ENCODE results near the gene GABRB1. TPM values are rescaled to one million over a fixed set of nuclear protein-coding genes. Genes with fewer than 3 reads are reported as not detected.

Gene GABRB1
- total RNA-seq, 2 experiments from 2014 or later: not detected

GRCh38 chr4:47383829-47384427 lies 352.6 kb downstream of the GABRB1 start:
- no peak for DNase-seq
- Mint-ChIP-seq H3K9me3 (ENCODE audit: low read depth) (no peaks in the 10 kb centered on the region), H3K4me1 (no peaks in the 10 kb centered on the region), H3K27me3 (peaks cover 19% of the 10 kb centered on the region), H3K36me3 (no peaks in the 10 kb centered on the region), H3K4me3 (no peak overlapping the region), H3K27ac (no peak overlapping the region)
- CTCF ChIA-PET: interaction anchor here (0.9 to 1.7 kb wide), 4 partner anchors 8 to 540 kb away, joined by 3 to 5 read pairs (median 4); no protein-coding TSS in a partner anchor
- no peak for ATAC-seq

DNA sequence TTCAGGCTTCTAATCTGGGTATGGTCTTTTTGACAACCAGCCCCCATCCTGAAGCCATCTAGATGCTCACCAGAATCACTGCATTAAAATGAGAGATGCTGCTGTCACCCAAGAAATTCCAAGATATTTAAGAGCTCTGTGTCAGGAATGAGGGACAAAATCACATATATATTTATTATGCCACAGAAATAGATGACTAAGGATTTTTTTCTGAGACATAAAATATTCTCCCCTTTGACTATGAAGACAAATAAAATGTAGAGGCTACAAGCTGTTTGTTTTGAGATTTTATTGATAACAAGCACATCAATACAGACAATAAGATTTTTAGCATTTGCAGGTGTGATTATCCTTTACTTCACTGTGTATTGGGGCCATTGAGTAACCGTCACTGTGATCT lies 354.8 kb downstream of the GABRB1 start:
- H3K9me3 Mint-ChIP-seq (ENCODE audit: low read depth): no peaks in the 10 kb centered on the region
- H3K4me1 Mint-ChIP-seq: no peaks in the 10 kb centered on the region
- CTCF ChIA-PET: no interaction called here
- ATAC-seq (no peak), DNase-seq (no peak)
- H3K27ac Mint-ChIP-seq: no peak overlapping the region
- no peaks in the 10 kb centered on the region for H3K36me3 Mint-ChIP-seq
- no peak overlapping the region for H3K4me3 Mint-ChIP-seq
- H3K27me3 Mint-ChIP-seq: peaks cover 22% of the 10 kb centered on the region

GRCh38 chr4:47386561-47387235 lies 355.3 kb downstream of the GABRB1 start:
- no peak for ATAC-seq
- Mint-ChIP-seq H3K4me3 (no peak overlapping the region), H3K36me3 (no peaks in the 10 kb centered on the region), H3K27me3 (peaks cover 17% of the 10 kb centered on the region), H3K9me3 (ENCODE audit: low read depth) (no peaks in the 10 kb centered on the region), H3K27ac (no peak overlapping the region), H3K4me1 (no peaks in the 10 kb centered on the region)
- CTCF ChIA-PET: no interaction called here
- DNase-seq: no peak

GRCh38 chr4:47390428-47391125 lies 359.2 kb downstream of the GABRB1 start:
- Mint-ChIP-seq H3K4me3 (no peak overlapping the region), H3K9me3 (ENCODE audit: low read depth) (no peaks in the 10 kb centered on the region), H3K4me1 (no peaks in the 10 kb centered on the region), H3K27me3 (peaks cover 15% of the 10 kb centered on the region), H3K27ac (no peak overlapping the region), H3K36me3 (no peaks in the 10 kb centered on the region)
- DNase-seq (no peak), ATAC-seq (no peak)
- CTCF ChIA-PET: no interaction called here

DNA sequence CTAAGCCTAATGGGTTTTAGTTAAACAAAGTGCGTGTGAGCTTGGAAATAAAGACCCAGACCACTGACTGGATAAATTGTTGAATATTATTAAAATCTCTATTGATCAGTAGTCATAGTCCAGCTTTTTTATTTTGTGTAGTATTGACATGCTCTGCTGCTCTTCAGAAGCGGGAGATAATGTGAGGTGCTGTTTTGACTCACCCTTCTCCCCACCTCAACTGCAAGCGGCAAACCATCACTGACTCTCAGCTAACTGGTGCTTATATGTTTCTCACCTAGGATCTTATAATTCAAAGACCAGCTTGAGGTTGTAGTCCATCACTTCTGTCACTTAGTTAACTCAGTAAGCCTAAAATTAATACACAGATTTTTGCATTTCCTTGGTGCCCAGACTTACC lies 359.9 kb downstream of the GABRB1 start:
- Mint-ChIP-seq H3K9me3 (ENCODE audit: low read depth) (no peaks in the 10 kb centered on the region), H3K27ac (no peak overlapping the region), H3K4me3 (no peak overlapping the region), H3K36me3 (no peaks in the 10 kb centered on the region), H3K4me1 (no peaks in the 10 kb centered on the region), H3K27me3 (peaks cover 16% of the 10 kb centered on the region)
- CTCF ChIA-PET: interaction anchor here (1.4 kb wide), 1 partner anchor 8 kb away, joined by 3 read pairs; no protein-coding TSS in a partner anchor
- no peak for DNase-seq
- ATAC-seq: no peak

GRCh38 chr4:47406408-47406807 lies 375.0 kb downstream of the GABRB1 start:
- Mint-ChIP-seq H3K36me3 (no peaks in the 10 kb centered on the region), H3K9me3 (ENCODE audit: low read depth) (no peaks in the 10 kb centered on the region), H3K27me3 (peaks cover 35% of the 10 kb centered on the region), H3K4me1 (no peaks in the 10 kb centered on the region), H3K4me3 (no peak overlapping the region), H3K27ac (no peak overlapping the region)
- CTCF ChIA-PET: no interaction called here
- no peak for DNase-seq
- ATAC-seq: no peak

- DNase-seq: no peak
- Mint-ChIP-seq H3K4me1 (no peaks in the 10 kb centered on the region), H3K9me3 (ENCODE audit: low read depth) (no peaks in the 10 kb centered on the region), H3K27ac (no peak overlapping the region), H3K27me3 (peaks cover 30% of the 10 kb centered on the region), H3K4me3 (no peak overlapping the region), H3K36me3 (no peaks in the 10 kb centered on the region)
- no peak for ATAC-seq
- CTCF ChIA-PET: no interaction called here
Measured at GRCh38 chr4:47410271-47410670, 378.9 kb downstream of the GABRB1 start.

DNA sequence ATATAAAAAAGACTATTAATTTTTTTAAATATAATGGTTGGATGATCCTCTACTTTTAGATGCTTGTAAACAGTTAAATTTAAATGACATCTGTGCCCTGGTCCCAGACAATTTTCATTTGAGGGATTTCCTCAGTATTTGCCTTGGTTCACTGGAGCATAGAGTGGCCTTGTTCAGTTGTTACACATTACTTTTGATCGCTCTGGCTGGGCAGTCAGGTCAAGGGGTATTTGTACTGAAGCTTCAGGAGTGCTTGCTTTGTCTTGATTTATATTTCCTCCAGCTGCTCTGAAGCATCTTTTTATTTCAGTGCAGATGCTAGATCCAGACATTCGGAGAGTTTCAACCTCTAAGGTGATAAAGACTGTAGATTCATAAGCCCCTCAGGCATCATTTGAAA lies 382.2 kb downstream of the GABRB1 start:
- CTCF ChIA-PET: interaction anchor here (1.5 kb wide), 1 partner anchor 11 kb away, joined by 3 read pairs; no protein-coding TSS in a partner anchor
- DNase-seq (no peak), ATAC-seq (no peak)
- Mint-ChIP-seq H3K36me3 (no peaks in the 10 kb centered on the region), H3K4me3 (no peak overlapping the region), H3K4me1 (no peaks in the 10 kb centered on the region), H3K9me3 (ENCODE audit: low read depth) (no peaks in the 10 kb centered on the region), H3K27me3 (peaks cover 22% of the 10 kb centered on the region), H3K27ac (no peak overlapping the region)

DNA sequence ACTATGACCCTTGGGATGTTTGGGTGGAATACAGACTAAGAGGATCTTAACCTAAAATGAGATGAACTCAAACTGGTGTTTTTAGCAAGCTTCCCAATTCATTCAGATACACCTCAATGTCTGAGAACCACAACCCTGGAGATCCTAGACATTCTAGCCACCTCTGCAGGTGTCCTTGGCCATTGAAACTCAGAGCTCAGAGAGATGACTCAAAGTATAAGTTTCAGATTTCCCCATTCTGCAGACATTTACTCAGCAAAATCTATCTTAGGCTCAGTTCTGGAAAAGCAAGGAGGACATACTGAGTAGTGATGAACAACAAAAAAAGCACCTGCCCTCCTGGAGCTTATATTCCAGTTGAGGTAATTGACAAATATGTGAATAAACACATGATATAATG lies 384.4 kb downstream of the GABRB1 start:
- CTCF ChIA-PET: no interaction called here
- no peaks in the 10 kb centered on the region for H3K9me3 Mint-ChIP-seq (ENCODE audit: low read depth)
- no peak for ATAC-seq

DNA sequence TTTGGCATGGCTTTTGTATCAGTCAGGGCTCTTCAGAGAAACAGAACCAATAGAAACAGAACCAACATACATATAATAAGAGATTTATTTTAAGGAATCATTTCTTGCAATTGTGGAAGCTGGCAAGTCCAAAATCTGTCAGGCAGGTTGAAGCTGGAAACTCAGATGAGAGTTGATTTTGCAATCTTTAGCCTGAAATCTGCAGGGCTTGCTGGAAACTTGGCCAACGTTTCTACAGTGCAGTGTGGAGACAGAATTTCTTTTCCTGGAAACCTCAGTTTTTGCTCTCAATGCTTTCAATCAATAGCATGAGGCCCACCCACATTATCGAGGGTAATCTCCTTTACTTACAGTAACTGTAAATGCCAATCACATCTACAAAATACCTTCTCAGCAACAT lies 386.8 kb downstream of the GABRB1 start:
- DNase-seq (no peak), ATAC-seq (no peak)
- CTCF ChIA-PET: no interaction called here
- H3K36me3 Mint-ChIP-seq: no peaks in the 10 kb centered on the region
- no peaks in the 10 kb centered on the region for H3K9me3 Mint-ChIP-seq (ENCODE audit: low read depth)
- no peaks in the 10 kb centered on the region for H3K4me1 Mint-ChIP-seq
- no peak overlapping the region for H3K4me3 Mint-ChIP-seq
- no peak overlapping the region for H3K27ac Mint-ChIP-seq
- H3K27me3 Mint-ChIP-seq: peaks cover 10% of the 10 kb centered on the region

More for the DNA sequence above, 384.4 kb downstream of the GABRB1 start:
- no peaks in the 10 kb centered on the region for H3K36me3 Mint-ChIP-seq
- DNase-seq: no peak
- no peak overlapping the region for H3K27ac Mint-ChIP-seq
- H3K27me3 Mint-ChIP-seq: peaks cover 11% of the 10 kb centered on the region
- H3K4me3 Mint-ChIP-seq: no peak overlapping the region
- H3K4me1 Mint-ChIP-seq: no peaks in the 10 kb centered on the region

- CTCF ChIA-PET: no interaction called here
- ATAC-seq (no peak), DNase-seq (no peak)
- no peaks in the 10 kb centered on the region for H3K9me3 Mint-ChIP-seq (ENCODE audit: low read depth)
- H3K36me3 Mint-ChIP-seq: no peaks in the 10 kb centered on the region
- no peak overlapping the region for H3K4me3 Mint-ChIP-seq
- H3K4me1 Mint-ChIP-seq: no peaks in the 10 kb centered on the region
- peaks cover 10% of the 10 kb centered on the region for H3K27me3 Mint-ChIP-seq
- H3K27ac Mint-ChIP-seq: no peak overlapping the region
Measured at GRCh38 chr4:47419296-47419695, 387.9 kb downstream of the GABRB1 start.

GRCh38 chr4:47425628-47426027 lies 394.3 kb downstream of the GABRB1 start:
- no peak for DNase-seq
- no peak overlapping the region for H3K27ac Mint-ChIP-seq

DNA sequence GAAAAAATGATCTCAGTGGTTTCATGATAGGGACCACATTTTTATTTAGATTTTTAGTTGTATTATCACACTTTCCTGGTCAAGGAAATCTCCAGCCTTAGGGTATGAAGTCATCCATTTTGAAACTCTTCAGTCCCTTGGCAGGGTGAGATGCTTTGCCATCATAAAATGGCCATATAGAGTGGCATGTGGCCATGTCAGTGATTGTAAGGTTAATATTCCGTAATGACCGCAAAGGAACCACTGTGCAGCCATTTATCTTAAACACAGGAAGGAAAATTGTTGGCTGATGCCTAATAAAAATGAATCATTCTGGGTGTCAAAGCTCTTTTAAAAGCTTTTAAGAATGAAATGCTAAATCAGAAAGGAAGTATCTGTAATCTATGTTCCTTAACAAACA lies 396.6 kb downstream of the GABRB1 start:
- CTCF ChIA-PET: no interaction called here
- no peak for ATAC-seq
- no peak overlapping the region for H3K4me3 Mint-ChIP-seq

More at GRCh38 chr4:47425628-47426027, 394.3 kb downstream of the GABRB1 start:
- no peaks in the 10 kb centered on the region for H3K36me3 Mint-ChIP-seq
- H3K9me3 Mint-ChIP-seq (ENCODE audit: low read depth): no peaks in the 10 kb centered on the region
- CTCF ChIA-PET: no interaction called here
- H3K4me3 Mint-ChIP-seq: no peak overlapping the region
- ATAC-seq: no peak
- H3K27me3 Mint-ChIP-seq: peaks cover 12% of the 10 kb centered on the region
- no peaks in the 10 kb centered on the region for H3K4me1 Mint-ChIP-seq

GRCh38 chr4:47432749-47433148 lies 401.4 kb downstream of the GABRB1 start:
- CTCF ChIA-PET: no interaction called here
- Mint-ChIP-seq H3K4me1 (no peaks in the 10 kb centered on the region), H3K4me3 (no peak overlapping the region), H3K9me3 (ENCODE audit: low read depth) (no peaks in the 10 kb centered on the region), H3K27ac (no peak overlapping the region), H3K36me3 (no peaks in the 10 kb centered on the region), H3K27me3 (peaks cover 10% of the 10 kb centered on the region)
- no peak for ATAC-seq
- no peak for DNase-seq

More for the DNA sequence above, 396.6 kb downstream of the GABRB1 start:
- Mint-ChIP-seq H3K27ac (no peak overlapping the region), H3K27me3 (peaks cover 9% of the 10 kb centered on the region), H3K9me3 (ENCODE audit: low read depth) (no peaks in the 10 kb centered on the region), H3K4me1 (no peaks in the 10 kb centered on the region), H3K36me3 (no peaks in the 10 kb centered on the region)
- no peak for DNase-seq
